HEK293T (cell line): Measurements from ENCODE around the gene SLC16A8.

Experiments used
- BHLHE40 ChIP-seq: fragments of 450-650 bp; IDR thresholded peaks from 2 replicates; pipeline ENCODE4 v1.6.1; 2016; ENCODE audit warnings: mild to moderate bottlenecking, moderate library complexity, borderline replicate concordance
- ELF4 ChIP-seq: fragments of 450-650 bp; IDR thresholded peaks from 2 replicates; pipeline ENCODE4 v1.6.1; 2017; ENCODE audit warnings: antibody characterized with exemption
- FOXA1 ChIP-seq: fragments of 450-650 bp; IDR thresholded peaks from 2 replicates; pipeline ENCODE4 v1.6.1; 2016; ENCODE audit warnings: mild to moderate bottlenecking
- FOXK2 ChIP-seq: fragments of 450-650 bp; IDR thresholded peaks from 2 replicates; pipeline ENCODE4 v1.6.1; 2016; ENCODE audit warnings: mild to moderate bottlenecking
- FOXM1 ChIP-seq: fragments of 450-650 bp; IDR thresholded peaks from 2 replicates; pipeline ENCODE4 v1.6.1; 2017; ENCODE audit warnings: mild to moderate bottlenecking, borderline replicate concordance
- HDGF ChIP-seq: fragments of 450-650 bp; IDR thresholded peaks from 2 replicates; pipeline ENCODE4 v1.6.1; 2017; ENCODE audit warnings: antibody characterized with exemption, borderline replicate concordance
- LEF1 ChIP-seq: fragments of 450-650 bp; IDR thresholded peaks from 2 replicates; pipeline ENCODE4 v1.6.1; 2017; ENCODE audit warnings: mild to moderate bottlenecking, borderline replicate concordance
- NFRKB ChIP-seq: fragments of 450-650 bp; IDR thresholded peaks from 2 replicates; pipeline ENCODE4 v1.6.1; 2016; ENCODE audit warnings: mild to moderate bottlenecking, moderate library complexity
- SP1 ChIP-seq: fragments of 450-650 bp; IDR thresholded peaks from 2 replicates; pipeline ENCODE4 v1.6.1; 2017
- SUZ12 ChIP-seq: fragments of 450-650 bp; IDR thresholded peaks from 2 replicates; pipeline ENCODE4 v1.6.1; 2016; ENCODE audit warnings: mild to moderate bottlenecking
- ZNF384 ChIP-seq: fragments of 450-650 bp; IDR thresholded peaks from 2 replicates; pipeline ENCODE4 v1.6.1; 2016

- no peak for TF ChIP-seq FOXK2
- TF ChIP-seq FOXA1, result no peak
- no peak for TF ChIP-seq SUZ12
- TF ChIP-seq SP1, result no peak
- no peak for TF ChIP-seq LEF1
- TF ChIP-seq FOXM1, result no peak
- no peak for TF ChIP-seq ZNF384
- TF ChIP-seq HDGF, result no peak
- TF ChIP-seq BHLHE40, result no peak
- no peak for TF ChIP-seq NFRKB
- TF ChIP-seq ELF4, result no peak
These were observed 41.5 kb downstream of the SLC16A8 start for GRCh38 chr22:38042488-38042790.
